MCF 10A (cell line): Measurements from ENCODE around the gene ROM1. TPM values are rescaled to one million over a fixed set of nuclear protein-coding genes. Genes with fewer than 3 reads are reported as not detected.

Experiments used
- BruUV-seq: library from RNA; stranded (reverse); fragments of 400-500 nt; replicated peaks from 2 replicates; lab custom pipeline; 2021; lab: Mats Ljungman, UMichigan
- CTCF ChIA-PET: fragments of 300-600 bp; sonication (Branson Sonifier 250); formaldehyde crosslinking; extraction: SDS; loops from one replicate; lab custom pipeline; 2021; ENCODE audit warnings: antibody characterized with exemption, inconsistent platforms; lab: Yijun Ruan, JAX
- POLR2A ChIA-PET: fragments of 300-600, 350-650 bp; sonication (Branson Sonifier 250); formaldehyde crosslinking; extraction: SDS; loops from one replicate; lab custom pipeline; 2020; ENCODE audit warnings: antibody characterized with exemption, inconsistent platforms; lab: Yijun Ruan, JAX
- DNase-seq: peaks from one replicate; pipeline ENCODE4 v3.0.0-alpha.2; 2018; ENCODE audit not compliant: unreplicated experiment
- H3K27ac Mint-ChIP-seq: one replicate; pipeline ENCODE4 v1.8.0; 2022; ENCODE audit warnings: mild to moderate bottlenecking, low read depth, mixed read lengths; ENCODE audit not compliant: unreplicated experiment
- H3K27me3 Mint-ChIP-seq: one replicate; pipeline ENCODE4 v1.8.0; 2022; ENCODE audit warnings: mixed read lengths; ENCODE audit not compliant: insufficient read depth, unreplicated experiment
- H3K36me3 Mint-ChIP-seq: one replicate; pipeline ENCODE4 v1.8.0; 2022; ENCODE audit warnings: mild to moderate bottlenecking, moderate library complexity, mixed read lengths; ENCODE audit not compliant: insufficient read depth, unreplicated experiment
- H3K4me1 Mint-ChIP-seq: one replicate; pipeline ENCODE4 v1.8.0; 2022; ENCODE audit warnings: mixed read lengths; ENCODE audit not compliant: insufficient read depth, unreplicated experiment
- H3K4me3 Mint-ChIP-seq: one replicate; pipeline ENCODE4 v1.8.0; 2022; ENCODE audit warnings: mild to moderate bottlenecking, moderate library complexity, mixed read lengths; ENCODE audit not compliant: unreplicated experiment
- H3K9me3 Mint-ChIP-seq: one replicate; pipeline ENCODE4 v1.8.0; 2022; ENCODE audit warnings: mixed read lengths; ENCODE audit not compliant: unreplicated experiment
- intact Hi-C: fragments of 100-400 bp; cut with micrococcal nuclease; formaldehyde crosslinking; loops from 2 replicates; pipeline ENCODE4 v1.14.1; 2022
- total RNA-seq: library from RNA; stranded (reverse); gene quantifications from 2 replicates; pipeline ENCODE4 v1.2.3, GENCODE V29; 2022
- TF ChIP-seq, protein P1 (sequence below): fragments of 200-600 bp; IDR thresholded peaks from one replicate; pipeline ENCODE4 v1.8.0; 2022; ENCODE audit warnings: antibody characterized with exemption, mild to moderate bottlenecking; ENCODE audit not compliant: unreplicated experiment

Gene ROM1
- total RNA-seq, 1 experiment from 2014 or later: 2.9 TPM

DNA sequence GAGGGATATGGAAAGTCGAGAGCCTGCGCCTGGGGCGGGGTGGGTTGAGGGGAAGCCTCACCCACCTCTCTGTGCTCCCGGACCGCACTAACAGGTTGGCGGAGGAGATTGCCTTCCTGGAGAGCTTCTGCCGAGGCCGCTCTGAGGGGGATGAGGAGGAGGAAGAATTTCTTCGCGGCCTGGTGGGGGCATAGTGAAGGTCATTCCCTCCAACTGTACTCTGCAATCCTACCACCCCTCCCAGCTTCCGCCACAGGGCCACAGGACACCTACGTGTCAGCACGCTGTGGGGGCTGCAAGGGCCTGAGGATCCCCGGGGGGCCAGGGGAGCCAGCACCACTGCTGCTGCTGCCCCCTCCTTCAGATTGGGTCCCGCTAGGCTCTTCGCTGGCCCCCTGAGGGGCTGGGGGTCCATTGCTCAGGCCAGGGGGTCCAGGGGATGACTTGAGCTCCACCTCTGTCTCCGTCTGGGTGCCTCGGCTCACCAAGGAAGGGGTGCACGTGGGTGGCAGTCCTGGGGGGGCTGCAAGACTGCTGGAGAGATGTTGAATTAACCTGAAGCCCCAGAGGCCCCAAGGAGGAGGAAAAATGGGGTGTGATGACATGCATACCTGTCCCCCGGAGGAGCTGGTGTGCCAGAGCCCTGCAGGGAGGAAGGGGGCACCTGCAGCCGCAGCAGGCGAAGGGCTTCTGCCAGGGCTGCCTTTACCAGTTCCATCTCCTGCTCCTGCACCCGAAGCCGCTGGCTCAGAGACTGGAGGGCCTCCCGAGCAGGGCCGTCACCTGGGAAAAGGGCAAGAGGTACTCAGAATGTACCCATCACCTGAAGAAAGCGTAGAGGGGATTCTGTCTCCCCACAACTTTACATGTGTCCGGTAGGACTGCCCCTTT lies 2.0 kb upstream of the ROM1 start:
- DNase-seq: no peak
- ChIA-PET POLR2A (interaction anchor here (0.6 to 8.4 kb wide), 19 partner anchors 10 to 230 kb away, joined by 3 to 98 read pairs (median 4); partner anchors contain the start of genes B3GAT3, C11orf98, CSKMT and EEF1G), CTCF (interaction anchor here (0.6 to 4.2 kb wide), 18 partner anchors 7 to 293 kb away, joined by 3 to 39 read pairs (median 3); partner anchors contain the start of genes B3GAT3, MTA2 and TUT1)
- Mint-ChIP-seq H3K9me3 (no peaks in the 10 kb centered on the region), H3K27ac (peak overlapping the region; percentile 80), H3K4me3 (peak overlapping the region; percentile 90), H3K27me3 (no peaks in the 10 kb centered on the region), H3K36me3 (peaks cover 36% of the 10 kb centered on the region), H3K4me1 (peaks cover 17% of the 10 kb centered on the region)
- BruUV-seq: TSS peak; percentile 4
- TF ChIP-seq, protein P1, sequence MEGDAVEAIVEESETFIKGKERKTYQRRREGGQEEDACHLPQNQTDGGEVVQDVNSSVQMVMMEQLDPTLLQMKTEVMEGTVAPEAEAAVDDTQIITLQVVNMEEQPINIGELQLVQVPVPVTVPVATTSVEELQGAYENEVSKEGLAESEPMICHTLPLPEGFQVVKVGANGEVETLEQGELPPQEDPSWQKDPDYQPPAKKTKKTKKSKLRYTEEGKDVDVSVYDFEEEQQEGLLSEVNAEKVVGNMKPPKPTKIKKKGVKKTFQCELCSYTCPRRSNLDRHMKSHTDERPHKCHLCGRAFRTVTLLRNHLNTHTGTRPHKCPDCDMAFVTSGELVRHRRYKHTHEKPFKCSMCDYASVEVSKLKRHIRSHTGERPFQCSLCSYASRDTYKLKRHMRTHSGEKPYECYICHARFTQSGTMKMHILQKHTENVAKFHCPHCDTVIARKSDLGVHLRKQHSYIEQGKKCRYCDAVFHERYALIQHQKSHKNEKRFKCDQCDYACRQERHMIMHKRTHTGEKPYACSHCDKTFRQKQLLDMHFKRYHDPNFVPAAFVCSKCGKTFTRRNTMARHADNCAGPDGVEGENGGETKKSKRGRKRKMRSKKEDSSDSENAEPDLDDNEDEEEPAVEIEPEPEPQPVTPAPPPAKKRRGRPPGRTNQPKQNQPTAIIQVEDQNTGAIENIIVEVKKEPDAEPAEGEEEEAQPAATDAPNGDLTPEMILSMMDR: no peak
- intact Hi-C loops: loop anchor here (5.0 kb wide), 2 partner anchors 36 to 39 kb away; partner anchors contain the start of genes EEF1G and GANAB

DNA sequence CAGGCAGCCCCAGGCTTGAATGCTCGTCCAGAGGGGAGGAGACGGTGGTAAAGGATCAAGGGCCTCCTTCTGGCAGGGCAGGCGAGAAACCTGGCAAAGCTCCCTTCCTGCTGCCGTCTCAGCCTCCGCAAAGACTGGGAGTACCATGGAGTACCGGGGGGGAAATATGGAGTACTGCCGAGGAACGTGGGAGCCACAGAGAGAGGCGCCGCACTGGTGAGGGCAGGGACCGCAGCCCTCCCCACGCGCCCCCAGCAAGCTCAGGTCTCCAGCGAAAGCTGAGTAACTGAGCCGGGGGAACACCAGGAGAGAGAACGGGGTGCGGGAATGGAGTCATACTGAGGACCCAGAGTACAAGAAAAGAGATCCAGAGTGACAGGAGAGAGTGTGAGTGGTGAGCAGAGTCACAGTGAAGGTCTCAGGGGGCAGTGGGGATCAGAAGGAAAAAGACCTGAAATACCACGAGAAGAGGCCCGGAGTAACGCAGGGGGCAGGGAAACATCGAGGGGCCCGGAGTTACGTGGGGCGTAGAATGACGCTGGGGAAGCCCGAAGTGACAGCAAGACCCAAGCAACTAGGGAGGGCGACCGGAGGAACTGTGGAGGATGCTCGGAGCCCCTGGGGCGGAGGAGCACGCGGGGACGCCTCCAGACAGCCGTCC lies 1.2 kb upstream of the ROM1 start:
- intact Hi-C loops: loop anchor here (2.0 to 5.0 kb wide), 4 partner anchors 19 to 83 kb away; partner anchors contain the start of genes EEF1G and GANAB
- peaks cover 37% of the 10 kb centered on the region for H3K36me3 Mint-ChIP-seq
- DNase-seq: peak; percentile 56
- no peaks in the 10 kb centered on the region for H3K9me3 Mint-ChIP-seq
- ChIA-PET CTCF (interaction anchor here (0.6 to 4.2 kb wide), 18 partner anchors 8 to 217 kb away, joined by 3 to 39 read pairs (median 4); partner anchors contain the start of genes B3GAT3, MTA2 and TUT1), POLR2A (interaction anchor here (0.6 to 8.4 kb wide), 19 partner anchors 10 to 229 kb away, joined by 3 to 98 read pairs (median 4); partner anchors contain the start of genes B3GAT3, C11orf98, CSKMT and EEF1G)
- peak overlapping the region; percentile 80 for H3K27ac Mint-ChIP-seq
- TF ChIP-seq, protein P1: no peak
- no TSS peak for BruUV-seq
- H3K4me1 Mint-ChIP-seq: peaks cover 17% of the 10 kb centered on the region
- H3K4me3 Mint-ChIP-seq: peak overlapping the region; percentile 90
- H3K27me3 Mint-ChIP-seq: no peaks in the 10 kb centered on the region

DNA sequence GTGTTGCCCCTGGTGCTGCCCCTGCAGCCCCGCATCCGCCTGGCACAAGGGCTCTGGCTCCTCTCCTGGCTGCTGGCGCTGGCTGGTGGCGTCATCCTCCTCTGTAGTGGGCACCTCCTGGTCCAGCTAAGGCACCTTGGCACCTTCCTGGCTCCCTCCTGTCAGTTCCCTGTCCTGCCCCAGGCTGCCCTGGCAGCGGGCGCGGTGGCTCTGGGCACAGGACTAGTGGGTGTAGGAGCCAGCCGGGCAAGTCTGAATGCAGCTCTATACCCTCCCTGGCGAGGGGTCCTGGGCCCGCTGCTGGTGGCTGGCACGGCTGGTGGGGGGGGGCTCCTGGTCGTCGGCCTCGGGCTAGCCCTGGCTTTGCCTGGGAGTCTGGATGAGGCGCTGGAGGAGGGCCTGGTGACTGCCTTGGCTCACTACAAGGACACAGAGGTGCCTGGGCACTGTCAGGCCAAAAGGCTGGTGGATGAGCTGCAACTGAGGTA lies 278 bp downstream of the ROM1 start:
- Mint-ChIP-seq H3K36me3 (peaks cover 31% of the 10 kb centered on the region), H3K9me3 (no peaks in the 10 kb centered on the region), H3K27ac (no peak overlapping the region), H3K4me3 (peak overlapping the region; percentile 39), H3K4me1 (peaks cover 10% of the 10 kb centered on the region), H3K27me3 (no peaks in the 10 kb centered on the region)
- POLR2A ChIA-PET: interaction anchor here (0.6 to 8.4 kb wide), 12 partner anchors 8 to 1073 kb away, joined by 3 to 98 read pairs (median 4); partner anchors contain the start of genes B3GAT3, C11orf98, CSKMT and MTA2
- DNase-seq: no peak
- TF ChIP-seq, protein P1: no peak
- intact Hi-C loops: loop anchor here (2.0 to 5.0 kb wide), 4 partner anchors 21 to 81 kb away; partner anchors contain the start of genes EEF1G and GANAB
- BruUV-seq: no TSS peak
- CTCF ChIA-PET: interaction anchor here (0.6 to 4.2 kb wide), 8 partner anchors 9 to 220 kb away, joined by 3 to 39 read pairs (median 3); partner anchors contain the start of gene TUT1
